Natural killer cell (primary cell): Measurements from ENCODE around the gene FKBP11. TPM values are rescaled to one million over a fixed set of nuclear protein-coding genes. Genes with fewer than 3 reads are reported as not detected.

Source experiments
- ATAC-seq, 3 donors: fragments of 150-1000 bp in 2 of 3; fragments of 200-7000 bp in 1 of 3; cut with Tn5 transposase; 1 replicate in 1 of 3; 2 replicates in 2 of 3; pipeline ENCODE4 v1.10.0; 2021; ENCODE audit warnings: mild to moderate bottlenecking in 2 of 3, moderate library complexity in 2 of 3
- DNase-seq, 2 donors: peaks; one replicate each; pipeline versions ENCODE4 v3.0.0 to v3.0.0-alpha.2; 2013 to 2021; ENCODE audit warnings: mixed read lengths in 1 of 2
- H3K27ac ChIP-seq: one replicate; pipeline ENCODE4 v1.5.1; 2013; ENCODE audit warnings: mild to moderate bottlenecking, low read length
- H3K27me3 ChIP-seq: one replicate; pipeline ENCODE4 v1.6.1; 2013; ENCODE audit warnings: low read length; ENCODE audit not compliant: control insufficient read depth, insufficient read depth
- H3K36me3 ChIP-seq: one replicate; pipeline ENCODE4 v1.6.1; 2013; ENCODE audit warnings: low read length; ENCODE audit not compliant: control insufficient read depth, insufficient read depth
- H3K4me1 ChIP-seq: one replicate; pipeline ENCODE4 v1.6.1; 2013; ENCODE audit warnings: low read length; ENCODE audit not compliant: control insufficient read depth, insufficient read depth
- H3K4me3 ChIP-seq: one replicate; pipeline ENCODE4 v1.5.1; 2013; ENCODE audit warnings: low read length
- H3K9me3 ChIP-seq: one replicate; pipeline ENCODE4 v1.6.1; 2013; ENCODE audit warnings: low read length; ENCODE audit not compliant: control insufficient read depth, insufficient read depth
- H3K27ac Mint-ChIP-seq, 2 donors: one replicate each; pipeline ENCODE4 v1.8.0; 2022; ENCODE audit warnings: mild to moderate bottlenecking in 2 of 2, mixed read lengths in 2 of 2, moderate library complexity in 1 of 2
- H3K27me3 Mint-ChIP-seq, 2 donors: one replicate each; pipeline ENCODE4 v1.8.0; 2022; ENCODE audit warnings: low read depth in 2 of 2, mixed read lengths in 2 of 2
- H3K36me3 Mint-ChIP-seq: one replicate; pipeline ENCODE4 v1.8.0; 2022; ENCODE audit warnings: mixed read lengths
- H3K4me1 Mint-ChIP-seq, 2 donors: one replicate each; pipeline ENCODE4 v1.8.0; 2022; ENCODE audit warnings: mixed read lengths in 2 of 2
- H3K4me3 Mint-ChIP-seq: one replicate; pipeline ENCODE4 v1.8.0; 2022; ENCODE audit warnings: mild to moderate bottlenecking, moderate library complexity, mixed read lengths
- H3K9me3 Mint-ChIP-seq, 2 donors: one replicate each; pipeline ENCODE4 v1.8.0; 2022; ENCODE audit warnings: mixed read lengths in 2 of 2
- CTCF ChIP-seq: fragments of 200-600 bp; IDR thresholded peaks from one replicate; pipeline ENCODE4 v1.8.0; 2022; ENCODE audit warnings: antibody characterized with exemption
- WGBS: methylation state at CpG from one replicate; pipeline ENCODE4 v1.1.7; 2013; ENCODE audit warnings: missing lambda C conversion rate; ENCODE audit not compliant: insufficient coverage; 5-methylcytosine and 5-hydroxymethylcytosine counted together
- intact Hi-C: fragments of 100-400 bp; cut with micrococcal nuclease; formaldehyde crosslinking; loops from one replicate; pipeline ENCODE4 v1.14.2; 2022
- total RNA-seq, 4 donors: library from RNA; stranded (reverse); fragments of 120-200 nt in 1 of 4; gene quantifications; one replicate each; pipeline versions ENCODE4 v1.2.3 to v1.2.4, GENCODE V29; 2013 to 2022

The FKBP11 gene
- total RNA-seq, 3 donors from 2014 or later (not counting 1 experiment from before 2014, with no cell fraction given): 156 to 228 (median 218) TPM

- Histone ChIP-seq H3K4me1 (peaks cover 40% of the 10 kb centered on the region), H3K27ac (no peak overlapping the region), H3K4me3 (no peak overlapping the region), H3K9me3 (no peaks in the 10 kb centered on the region), H3K27me3 (peaks cover 33% of the 10 kb centered on the region), H3K36me3 (no peaks in the 10 kb centered on the region)
- H3K9me3 Mint-ChIP-seq: no peaks in the 10 kb centered on the region
- DNase-seq (no peak), ATAC-seq (no peak)
- WGBS: 94% methylated on average over 7 of the region's 7 CpGs
- peaks cover 19 to 25% of the 10 kb centered on the region in 2 donors for H3K27me3 Mint-ChIP-seq
- intact Hi-C loops: no loop called here
- no peaks in the 10 kb centered on the region for H3K36me3 Mint-ChIP-seq
- H3K4me1 Mint-ChIP-seq: peaks cover 29 to 35% of the 10 kb centered on the region in 2 donors
- no peak overlapping the region for H3K4me3 Mint-ChIP-seq
- H3K27ac Mint-ChIP-seq: no peak overlapping the region
- no peak for TF ChIP-seq CTCF
These were observed 42.7 kb upstream of the FKBP11 start for GRCh38 chr12:48967991-48968390.

GRCh38 chr12:48966177-48966895, 41.0 kb upstream of the FKBP11 start:
- 83% methylated on average over 20 of the region's 20 CpGs for WGBS
- Mint-ChIP-seq H3K27me3 (peaks cover 11 to 17% of the 10 kb centered on the region in 2 donors), H3K4me3 (no peak overlapping the region), H3K27ac (no peak overlapping the region), H3K9me3 (no peaks in the 10 kb centered on the region), H3K4me1 (peaks cover 13 to 19% of the 10 kb centered on the region in 2 donors), H3K36me3 (no peaks in the 10 kb centered on the region)
- no peaks in the 10 kb centered on the region for H3K36me3 ChIP-seq
- intact Hi-C loops: no loop called here
- ATAC-seq (no peak), DNase-seq (no peak)
- no peak overlapping the region for H3K27ac ChIP-seq
- H3K4me1 ChIP-seq: peaks cover 23% of the 10 kb centered on the region
- H3K27me3 ChIP-seq: peaks cover 17% of the 10 kb centered on the region
- TF ChIP-seq CTCF: no peak
- no peaks in the 10 kb centered on the region for H3K9me3 ChIP-seq
- H3K4me3 ChIP-seq: no peak overlapping the region

- Histone ChIP-seq H3K27me3 (peaks cover 7% of the 10 kb centered on the region), H3K27ac (no peak overlapping the region), H3K4me1 (peaks cover 14% of the 10 kb centered on the region), H3K36me3 (no peaks in the 10 kb centered on the region), H3K4me3 (no peak overlapping the region), H3K9me3 (no peaks in the 10 kb centered on the region)
- H3K27me3 Mint-ChIP-seq: peaks cover 1 to 7% of the 10 kb centered on the region in 2 donors
- ATAC-seq (no peak), DNase-seq (no peak)
- intact Hi-C loops: no loop called here
- peaks cover 3 to 9% of the 10 kb centered on the region in 2 donors for H3K4me1 Mint-ChIP-seq
- no peaks in the 10 kb centered on the region for H3K9me3 Mint-ChIP-seq
- H3K27ac Mint-ChIP-seq: no peak overlapping the region
- no peak for TF ChIP-seq CTCF
- H3K36me3 Mint-ChIP-seq: no peaks in the 10 kb centered on the region
- no peak overlapping the region for H3K4me3 Mint-ChIP-seq
These were observed 40.1 kb upstream of the FKBP11 start for GRCh38 chr12:48965298-48965838.

- DNase-seq: no peak
- no peaks in the 10 kb centered on the region for H3K36me3 ChIP-seq
- no peaks in the 10 kb centered on the region for H3K27me3 ChIP-seq
- ATAC-seq: no peak
- H3K27ac Mint-ChIP-seq: no peak overlapping the region
- no peak for TF ChIP-seq CTCF
- H3K9me3 Mint-ChIP-seq: no peaks in the 10 kb centered on the region
- peaks cover 6% of the 10 kb centered on the region for H3K4me1 ChIP-seq
- no peak overlapping the region for H3K27ac ChIP-seq
- intact Hi-C loops: no loop called here
- peaks cover 6 to 13% of the 10 kb centered on the region in 2 donors for H3K4me1 Mint-ChIP-seq
- H3K36me3 Mint-ChIP-seq: no peaks in the 10 kb centered on the region
- H3K27me3 Mint-ChIP-seq: peaks cover 0 to 6% of the 10 kb centered on the region in 2 donors
- no peaks in the 10 kb centered on the region for H3K9me3 ChIP-seq
- no peak overlapping the region for H3K4me3 ChIP-seq
- no peak overlapping the region for H3K4me3 Mint-ChIP-seq
These were observed 36.5 kb upstream of the FKBP11 start for GRCh38 chr12:48961801-48962200.
